Endothelial cell of umbilical vein (primary cell): Measurements from ENCODE around the gene NT5M. TPM values are rescaled to one million over a fixed set of nuclear protein-coding genes. Genes with fewer than 3 reads are reported as not detected.

Source experiments
- BruUV-seq: library from RNA; stranded (reverse); fragments of 400-500 nt; replicated peaks from 2 replicates; lab custom pipeline; 2021; lab: Mats Ljungman, UMichigan
- CTCF ChIA-PET: fragments of 300-600, 350-600 bp; sonication (Branson Sonifier 250); formaldehyde crosslinking; loops from one replicate; lab custom pipeline; 2021; ENCODE audit warnings: antibody characterized with exemption, inconsistent platforms; lab: Charles Lee
- POLR2A ChIA-PET: fragments of 300-600, 350-600 bp; sonication (Branson Sonifier 250); formaldehyde crosslinking; loops from one replicate; lab custom pipeline; 2021; ENCODE audit warnings: antibody characterized with exemption, inconsistent platforms; lab: Charles Lee
- DNase-seq: peaks from one replicate; pipeline ENCODE4 v3.0.0-alpha.2; 2011; ENCODE audit warnings: low read depth, low spot score
- FAIRE-seq: peaks from 2 replicates; lab custom pipeline; 2011; peaks lifted over from hg19 to GRCh38; lab: Jason Lieb, UNC
- H2AFZ ChIP-seq: 2 replicates; pipeline ENCODE4 v1.6.0; 2012; ENCODE audit warnings: low read depth, low read length, control low read depth, inconsistent platforms
- H3K27ac ChIP-seq: 2 replicates; pipeline ENCODE4 v1.5.1; 2011; ENCODE audit warnings: low read depth, mild to moderate bottlenecking, control low read depth, low read length, moderate library complexity; ENCODE audit not compliant: insufficient read depth
- H3K27me3 ChIP-seq, 2 experiments: 2 replicates each; pipeline versions ENCODE4 v1.6.0 to v1.6.1; 2011; ENCODE audit warnings: low read length in 2 of 2, mixed read lengths in 1 of 2; ENCODE audit not compliant: control insufficient read depth in 2 of 2, insufficient read depth in 2 of 2
- H3K36me3 ChIP-seq, 2 experiments: 2 replicates in 1 of 2; 3 replicates in 1 of 2; pipeline ENCODE4 v1.5.1; 2011; ENCODE audit warnings: low read length in 2 of 2, mild to moderate bottlenecking in 1 of 2, moderate library complexity in 1 of 2; ENCODE audit not compliant: control insufficient read depth in 2 of 2, insufficient read depth in 2 of 2; ENCODE audit errors: extremely low read depth in 1 of 2
- H3K4me1 ChIP-seq: 3 replicates; pipeline ENCODE4 v1.5.1; 2011; ENCODE audit warnings: mild to moderate bottlenecking, low read length; ENCODE audit not compliant: control insufficient read depth, insufficient read depth; ENCODE audit errors: extremely low read depth
- H3K4me2 ChIP-seq: 2 replicates; pipeline ENCODE4 v1.6.1; 2011; ENCODE audit warnings: low read length, control low read depth, mixed read lengths; ENCODE audit not compliant: insufficient read depth
- H3K4me3 ChIP-seq, 3 experiments: fragments of 200-600 bp in 1 of 3; sonication (generic), shearing (Covaris generic) in 1 of 3; replicated peaks in 1 of 3; 2 replicates each; pipeline ENCODE4 v1.5.1; 2011 to 2016; ENCODE audit warnings: control low read depth in 3 of 3, low read length in 3 of 3, mild to moderate bottlenecking in 2 of 3, inconsistent platforms in 1 of 3, low read depth in 1 of 3, moderate library complexity in 1 of 3; ENCODE audit not compliant: insufficient read depth in 1 of 3
- H3K79me2 ChIP-seq: 2 replicates; pipeline ENCODE4 v1.6.0; 2012; ENCODE audit warnings: low read length, inconsistent platforms; ENCODE audit not compliant: control insufficient read depth, insufficient read depth
- H3K9ac ChIP-seq: replicated peaks from 2 replicates; pipeline ENCODE3; 2011; ENCODE audit warnings: low read length, control low read depth; ENCODE audit not compliant: insufficient read depth; ENCODE audit errors: extremely low read depth
- H3K9me1 ChIP-seq: replicated peaks from 3 replicates; pipeline ENCODE4 v1.6.0; 2011; ENCODE audit warnings: mild to moderate bottlenecking, low read length; ENCODE audit not compliant: control insufficient read depth, insufficient read depth; ENCODE audit errors: extremely low read depth
- H3K9me3 ChIP-seq: replicated peaks from 2 replicates; pipeline ENCODE4 v1.5.1; 2012; ENCODE audit warnings: low read length, inconsistent platforms; ENCODE audit not compliant: control insufficient read depth, insufficient read depth
- H4K20me1 ChIP-seq: replicated peaks from 2 replicates; pipeline ENCODE3; 2011; ENCODE audit warnings: mild to moderate bottlenecking, low read length; ENCODE audit not compliant: control insufficient read depth, insufficient read depth; ENCODE audit errors: extremely low read depth
- EZH2 ChIP-seq: IDR thresholded peaks from 2 replicates; pipeline ENCODE4 v1.6.1; 2012; ENCODE audit warnings: borderline replicate concordance, low read depth, mild to moderate bottlenecking, moderate library complexity, low read length, inconsistent platforms; ENCODE audit not compliant: severe bottlenecking
- FOS ChIP-seq: IDR thresholded peaks from 2 replicates; pipeline ENCODE4 v1.6.1; 2011; ENCODE audit warnings: mild to moderate bottlenecking, low read length, moderate library complexity, borderline replicate concordance; ENCODE audit not compliant: insufficient read depth
- GATA2 ChIP-seq: IDR thresholded peaks from 2 replicates; pipeline ENCODE4 v1.7.0; 2011; ENCODE audit warnings: low read depth, mild to moderate bottlenecking, moderate library complexity, mixed read lengths, low read length; ENCODE audit not compliant: insufficient read length, insufficient read depth
- JUN ChIP-seq: IDR thresholded peaks from 2 replicates; pipeline ENCODE4 v1.6.1; 2011; ENCODE audit warnings: borderline replicate concordance, low read depth; ENCODE audit not compliant: insufficient read length, insufficient read depth
- MYC ChIP-seq: IDR thresholded peaks from one replicate; pipeline ENCODE4 v1.6.1; 2011; ENCODE audit warnings: mild to moderate bottlenecking, low read depth, low read length
- POLR2A ChIP-seq: IDR thresholded peaks from 2 replicates; pipeline ENCODE4 v1.6.1; 2012; ENCODE audit warnings: low read depth, mild to moderate bottlenecking, control low read depth, low read length
- POLR2AphosphoS5 ChIP-seq: IDR thresholded peaks from 2 replicates; pipeline ENCODE4 v1.6.1; 2012; ENCODE audit warnings: low read depth, mild to moderate bottlenecking, control low read depth, low read length, moderate library complexity; ENCODE audit not compliant: insufficient read depth
- dilution Hi-C: fragments of 300-500 bp; cut with MboI; formaldehyde crosslinking; loops from one replicate; pipeline ENCODE4 v1.15.0; 2019; ENCODE audit warnings: low sequenced_read_pairs; ENCODE audit not compliant: extremely low pct_ligation_motif_present
- intact Hi-C: fragments of 100-400 bp; cut with micrococcal nuclease; formaldehyde crosslinking; loops from one replicate; pipeline ENCODE4 v1.10.0; 2022
- polyA plus RNA-seq, 4 experiments: library from polyadenylated mRNA; depleted of rRNA in 3 of 4; stranded (reverse) in 3 of 4; unstranded in 1 of 4; fragments of >200 nt; gene quantifications; 2 replicates each; pipeline versions ENCODE4 v1.2.1 to v1.2.3, GENCODE V29; 2011 to 2012; ENCODE audit warnings: missing spikeins in 1 of 4
- total RNA-seq: library from RNA; stranded (reverse); gene quantifications from 2 replicates; pipeline ENCODE4 v1.2.3, GENCODE V29; 2021
- TF ChIP-seq, protein P1 (sequence below), 2 donors: IDR thresholded peaks; 1 replicate in 1 of 2; 2 replicates in 1 of 2; pipeline ENCODE4 v1.5.1; 2011; ENCODE audit warnings: low read length in 2 of 2, mild to moderate bottlenecking in 2 of 2, moderate library complexity in 2 of 2, control low read depth in 1 of 2, inconsistent platforms in 1 of 2, low read depth in 1 of 2; ENCODE audit not compliant: insufficient read depth in 1 of 2; ENCODE audit errors: extremely low read depth in 1 of 2
- TF ChIP-seq, protein P2 (sequence below): IDR thresholded peaks from 2 replicates; pipeline ENCODE4 v1.6.1; 2011; ENCODE audit not compliant: insufficient read depth, insufficient read length

Gene NT5M
- total and polyA plus RNA-seq, 2 donors (not counting 3 experiments of a cell fraction or from before 2014, with no cell fraction given) = 0.91 to 3.0 TPM

DNA sequence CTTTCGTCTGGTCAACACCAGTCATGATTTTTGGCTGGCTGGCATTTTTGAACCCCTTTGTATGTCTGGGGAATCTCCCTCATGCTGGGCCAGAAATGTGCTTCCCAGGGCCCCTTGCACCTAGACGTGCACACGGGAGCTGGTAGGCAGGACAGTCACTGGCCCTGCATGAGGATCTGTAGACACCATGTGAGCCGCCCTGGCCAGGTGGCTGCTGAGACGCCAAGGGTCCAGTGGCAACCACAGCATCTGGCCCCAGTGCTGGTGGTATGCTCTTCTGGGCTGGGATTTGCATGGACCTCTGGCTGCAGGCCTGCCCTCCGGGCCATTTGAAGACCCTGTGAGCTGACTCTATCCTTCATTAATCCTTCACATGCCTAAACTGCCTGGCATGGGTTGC lies 67.5 kb downstream of the NT5M start:
- Histone ChIP-seq H3K27me3 (peaks cover 7 to 12% of the 10 kb centered on the region in 2 experiments), H3K9me1 (no peaks in the 10 kb centered on the region), H3K79me2 (no peaks in the 10 kb centered on the region), H3K27ac (no peak overlapping the region), H4K20me1 (no peaks in the 10 kb centered on the region), H3K9ac (no peak overlapping the region), H3K36me3 (no peaks in the 10 kb centered on the region), H3K4me2 (no peak overlapping the region), H3K9me3 (no peaks in the 10 kb centered on the region), H3K4me1 (no peaks in the 10 kb centered on the region), H3K4me3 (no peak overlapping the region), H2AFZ (no peak overlapping the region)
- dilution Hi-C loops (loop anchor here (10.0 kb wide), 1 partner anchor 94 kb away; no protein-coding TSS in a partner anchor), intact Hi-C loops (no loop called here)
- BruUV-seq = no TSS peak
- CTCF ChIA-PET = interaction anchor here (1.2 kb wide), 1 partner anchor 243 kb away, joined by 4 read pairs; no protein-coding TSS in a partner anchor
- DNase-seq = no peak
- TF ChIP-seq POLR2AphosphoS5 = no peak
- TF ChIP-seq, protein P1, sequence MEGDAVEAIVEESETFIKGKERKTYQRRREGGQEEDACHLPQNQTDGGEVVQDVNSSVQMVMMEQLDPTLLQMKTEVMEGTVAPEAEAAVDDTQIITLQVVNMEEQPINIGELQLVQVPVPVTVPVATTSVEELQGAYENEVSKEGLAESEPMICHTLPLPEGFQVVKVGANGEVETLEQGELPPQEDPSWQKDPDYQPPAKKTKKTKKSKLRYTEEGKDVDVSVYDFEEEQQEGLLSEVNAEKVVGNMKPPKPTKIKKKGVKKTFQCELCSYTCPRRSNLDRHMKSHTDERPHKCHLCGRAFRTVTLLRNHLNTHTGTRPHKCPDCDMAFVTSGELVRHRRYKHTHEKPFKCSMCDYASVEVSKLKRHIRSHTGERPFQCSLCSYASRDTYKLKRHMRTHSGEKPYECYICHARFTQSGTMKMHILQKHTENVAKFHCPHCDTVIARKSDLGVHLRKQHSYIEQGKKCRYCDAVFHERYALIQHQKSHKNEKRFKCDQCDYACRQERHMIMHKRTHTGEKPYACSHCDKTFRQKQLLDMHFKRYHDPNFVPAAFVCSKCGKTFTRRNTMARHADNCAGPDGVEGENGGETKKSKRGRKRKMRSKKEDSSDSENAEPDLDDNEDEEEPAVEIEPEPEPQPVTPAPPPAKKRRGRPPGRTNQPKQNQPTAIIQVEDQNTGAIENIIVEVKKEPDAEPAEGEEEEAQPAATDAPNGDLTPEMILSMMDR (IDR thresholded peaks at IDR 0.05; ENCODE audit: extremely low read depth in 1 of 2, insufficient read depth in 1 of 2, low read depth in 1 of 2, low read length in 2 of 2) = no peak
- TF ChIP-seq JUN = no peak
- no peak for TF ChIP-seq FOS
- TF ChIP-seq, protein P2, sequence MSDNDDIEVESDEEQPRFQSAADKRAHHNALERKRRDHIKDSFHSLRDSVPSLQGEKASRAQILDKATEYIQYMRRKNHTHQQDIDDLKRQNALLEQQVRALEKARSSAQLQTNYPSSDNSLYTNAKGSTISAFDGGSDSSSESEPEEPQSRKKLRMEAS = no peak
- no peak for TF ChIP-seq POLR2A
- TF ChIP-seq GATA2 = no peak
- TF ChIP-seq EZH2 = no peak
- TF ChIP-seq MYC = no peak
- FAIRE-seq = no peak
- POLR2A ChIA-PET = no interaction called here
